Lower lobe of right lung (tissue), 2 donors: ENCODE data around the gene PLA2R1. TPM values are rescaled to one million over a fixed set of nuclear protein-coding genes. Genes with fewer than 3 reads are reported as not detected.

ENCODE experiments used
- ATAC-seq, 2 donors: fragments of 200-7000 bp; cut with Tn5 transposase; one replicate each; pipeline ENCODE4 v1.9.1; 2020 to 2022; ENCODE audit warnings: mild to moderate bottlenecking in 2 of 2, moderate library complexity in 2 of 2
- DNase-seq: peaks from one replicate; pipeline ENCODE4 v3.0.0-alpha.2; 2020
- H3K27ac ChIP-seq: fragments of 200-600 bp; one replicate; pipeline ENCODE4 v1.8.0; 2022
- H3K27me3 ChIP-seq: fragments of 200-600 bp; one replicate; pipeline ENCODE4 v1.8.0; 2022; ENCODE audit warnings: low read depth
- H3K36me3 ChIP-seq: fragments of 200-600 bp; one replicate; pipeline ENCODE4 v1.8.0; 2022; ENCODE audit warnings: mild to moderate bottlenecking
- H3K4me1 ChIP-seq: fragments of 200-600 bp; one replicate; pipeline ENCODE4 v1.8.0; 2022
- H3K4me3 ChIP-seq: fragments of 200-600 bp; one replicate; pipeline ENCODE4 v1.8.0; 2022; ENCODE audit warnings: mild to moderate bottlenecking
- H3K9me3 ChIP-seq: fragments of 200-600 bp; one replicate; pipeline ENCODE4 v1.8.0; 2022
- intact Hi-C: fragments of 100-400 bp; cut with DNase I; formaldehyde crosslinking; loops from one replicate; pipeline ENCODE4 v1.11.0; 2022
- total RNA-seq: library from RNA; stranded (reverse); fragmentation: NEBNext Ultra II Directional; extraction: Animal tissue kit (Norgen Biotek cat#: 25700); gene quantifications from one replicate; pipeline ENCODE4 v1.2.1, GENCODE V29; 2021
- TF ChIP-seq, protein P1 (sequence below): fragments of 200-600 bp; IDR thresholded peaks from one replicate; pipeline ENCODE4 v1.8.0; 2022; ENCODE audit warnings: antibody characterized with exemption, mild to moderate bottlenecking
- donor health status: DM: no; HTN: yes; CAD: no; lungs with severe emphysema.

Gene PLA2R1
- total RNA-seq, 1 donor from 2014 or later = 5.6 TPM

DNA sequence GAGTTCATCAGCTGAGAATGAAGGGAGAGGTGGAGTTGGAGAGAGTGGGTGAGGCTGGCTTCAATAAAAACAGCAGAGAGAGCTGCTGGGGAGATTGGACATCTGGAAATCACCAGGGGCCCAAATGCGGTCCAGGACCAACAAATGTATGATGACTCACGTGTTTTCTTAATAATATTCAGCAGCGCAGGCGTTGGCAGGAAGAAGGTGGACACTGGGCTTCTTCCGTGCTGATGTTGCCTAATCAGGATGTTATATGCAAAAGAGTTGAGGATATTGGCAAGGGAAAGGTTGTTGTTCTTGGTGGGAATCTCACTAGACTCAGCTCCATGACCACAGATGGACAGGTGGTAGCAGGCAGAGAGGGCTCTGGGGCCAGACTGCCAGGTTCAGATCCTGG, 12.8 kb upstream of the PLA2R1 start:
- no peak for DNase-seq
- no peaks in the 10 kb centered on the region for H3K36me3 ChIP-seq

DNA sequence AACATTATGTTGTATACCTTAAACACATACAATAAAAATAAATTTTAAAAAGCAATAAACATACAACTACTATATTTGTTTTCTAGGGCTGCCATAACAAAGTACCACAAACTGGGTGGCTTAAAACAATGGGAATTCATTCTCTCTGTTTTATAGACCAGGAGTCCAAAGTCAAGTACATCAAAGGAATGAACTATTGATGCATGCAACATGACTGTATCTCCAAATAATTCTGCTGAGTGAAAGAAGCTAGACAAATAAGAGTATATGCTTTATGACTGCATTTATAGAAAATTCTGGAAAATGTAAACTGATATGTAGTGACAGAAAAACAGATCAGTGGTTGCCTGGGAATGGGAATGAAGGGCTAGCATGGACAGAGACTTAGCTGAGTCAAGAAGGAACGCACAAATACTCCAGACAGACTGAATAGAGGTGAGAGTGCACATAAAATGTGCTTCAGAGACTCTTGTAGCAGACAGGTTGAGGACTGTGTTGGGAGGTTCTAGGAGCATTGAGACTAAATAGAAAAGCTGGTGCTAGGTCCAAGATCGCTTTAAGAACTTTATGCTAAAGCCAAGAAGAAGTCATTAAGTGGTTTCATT, 11.0 kb upstream of the PLA2R1 start:
- intact Hi-C loops = no loop called here
- Histone ChIP-seq H3K4me3 (no peak overlapping the region), H3K27ac (no peak overlapping the region), H3K27me3 (no peaks in the 10 kb centered on the region), H3K4me1 (no peaks in the 10 kb centered on the region), H3K36me3 (no peaks in the 10 kb centered on the region), H3K9me3 (no peaks in the 10 kb centered on the region)
- DNase-seq (no peak), ATAC-seq (peak in 1 of 2 donors; percentile 26)
- TF ChIP-seq, protein P1, sequence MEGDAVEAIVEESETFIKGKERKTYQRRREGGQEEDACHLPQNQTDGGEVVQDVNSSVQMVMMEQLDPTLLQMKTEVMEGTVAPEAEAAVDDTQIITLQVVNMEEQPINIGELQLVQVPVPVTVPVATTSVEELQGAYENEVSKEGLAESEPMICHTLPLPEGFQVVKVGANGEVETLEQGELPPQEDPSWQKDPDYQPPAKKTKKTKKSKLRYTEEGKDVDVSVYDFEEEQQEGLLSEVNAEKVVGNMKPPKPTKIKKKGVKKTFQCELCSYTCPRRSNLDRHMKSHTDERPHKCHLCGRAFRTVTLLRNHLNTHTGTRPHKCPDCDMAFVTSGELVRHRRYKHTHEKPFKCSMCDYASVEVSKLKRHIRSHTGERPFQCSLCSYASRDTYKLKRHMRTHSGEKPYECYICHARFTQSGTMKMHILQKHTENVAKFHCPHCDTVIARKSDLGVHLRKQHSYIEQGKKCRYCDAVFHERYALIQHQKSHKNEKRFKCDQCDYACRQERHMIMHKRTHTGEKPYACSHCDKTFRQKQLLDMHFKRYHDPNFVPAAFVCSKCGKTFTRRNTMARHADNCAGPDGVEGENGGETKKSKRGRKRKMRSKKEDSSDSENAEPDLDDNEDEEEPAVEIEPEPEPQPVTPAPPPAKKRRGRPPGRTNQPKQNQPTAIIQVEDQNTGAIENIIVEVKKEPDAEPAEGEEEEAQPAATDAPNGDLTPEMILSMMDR = no peak

More for the DNA sequence above, 12.8 kb upstream of the PLA2R1 start:
- no peaks in the 10 kb centered on the region for H3K27me3 ChIP-seq
- intact Hi-C loops = no loop called here
- no peak overlapping the region for H3K27ac ChIP-seq
- H3K9me3 ChIP-seq = no peaks in the 10 kb centered on the region
- ATAC-seq = no peak
- no peaks in the 10 kb centered on the region for H3K4me1 ChIP-seq
- H3K4me3 ChIP-seq = no peak overlapping the region
- TF ChIP-seq, protein P1 = no peak

DNA sequence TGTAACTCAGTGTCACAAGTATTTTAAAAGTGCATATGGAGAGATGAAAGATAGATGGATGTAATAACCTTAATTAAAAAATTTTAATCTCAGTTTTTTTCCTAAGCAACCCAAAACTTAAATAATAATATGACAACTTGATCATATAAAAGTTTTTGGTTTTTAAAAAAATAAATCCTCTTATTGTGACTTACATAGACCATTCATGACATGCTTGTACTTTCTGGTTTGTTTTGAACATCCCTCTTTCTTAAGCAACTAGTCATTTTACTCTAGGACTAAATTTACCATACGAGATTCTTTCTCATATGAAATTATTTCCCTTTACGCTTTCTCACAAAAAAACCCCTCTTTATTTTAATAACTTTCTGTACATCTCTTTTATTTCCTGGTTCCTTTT, 6.5 kb upstream of the PLA2R1 start:
- ATAC-seq = no peak
- Histone ChIP-seq H3K27ac (no peak overlapping the region), H3K4me1 (no peaks in the 10 kb centered on the region), H3K36me3 (no peaks in the 10 kb centered on the region), H3K27me3 (no peaks in the 10 kb centered on the region), H3K9me3 (no peaks in the 10 kb centered on the region), H3K4me3 (no peak overlapping the region)
- DNase-seq = no peak
- TF ChIP-seq, protein P1 = no peak
- intact Hi-C loops = no loop called here

DNA sequence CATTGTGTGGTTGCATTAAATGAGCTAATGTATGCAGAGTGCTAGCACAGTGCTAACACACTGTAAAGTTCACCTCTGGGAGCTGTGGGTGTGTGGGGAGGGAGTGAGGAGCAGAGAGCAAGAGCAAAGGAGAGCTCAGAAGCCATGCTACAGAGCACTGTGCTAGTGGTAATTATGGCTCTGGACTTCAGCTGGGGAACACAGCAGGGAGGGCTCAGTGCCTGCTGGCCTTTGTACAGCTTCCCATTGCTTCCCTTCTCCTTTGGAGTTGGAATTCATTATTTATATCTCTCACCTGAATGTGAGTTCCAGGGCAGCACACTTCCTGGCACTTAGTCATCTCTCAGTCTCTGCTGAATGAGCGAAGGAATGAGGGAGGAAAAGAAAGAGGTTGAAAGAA, 2.5 kb upstream of the PLA2R1 start:
- H3K4me3 ChIP-seq = no peak overlapping the region
- H3K27ac ChIP-seq = no peak overlapping the region
- TF ChIP-seq, protein P1 = no peak
- ATAC-seq (no peak), DNase-seq (no peak)
- H3K36me3 ChIP-seq = no peaks in the 10 kb centered on the region
- H3K9me3 ChIP-seq = no peaks in the 10 kb centered on the region
- peaks cover 14% of the 10 kb centered on the region for H3K4me1 ChIP-seq
- H3K27me3 ChIP-seq = peaks cover 27% of the 10 kb centered on the region
- intact Hi-C loops = no loop called here

DNA sequence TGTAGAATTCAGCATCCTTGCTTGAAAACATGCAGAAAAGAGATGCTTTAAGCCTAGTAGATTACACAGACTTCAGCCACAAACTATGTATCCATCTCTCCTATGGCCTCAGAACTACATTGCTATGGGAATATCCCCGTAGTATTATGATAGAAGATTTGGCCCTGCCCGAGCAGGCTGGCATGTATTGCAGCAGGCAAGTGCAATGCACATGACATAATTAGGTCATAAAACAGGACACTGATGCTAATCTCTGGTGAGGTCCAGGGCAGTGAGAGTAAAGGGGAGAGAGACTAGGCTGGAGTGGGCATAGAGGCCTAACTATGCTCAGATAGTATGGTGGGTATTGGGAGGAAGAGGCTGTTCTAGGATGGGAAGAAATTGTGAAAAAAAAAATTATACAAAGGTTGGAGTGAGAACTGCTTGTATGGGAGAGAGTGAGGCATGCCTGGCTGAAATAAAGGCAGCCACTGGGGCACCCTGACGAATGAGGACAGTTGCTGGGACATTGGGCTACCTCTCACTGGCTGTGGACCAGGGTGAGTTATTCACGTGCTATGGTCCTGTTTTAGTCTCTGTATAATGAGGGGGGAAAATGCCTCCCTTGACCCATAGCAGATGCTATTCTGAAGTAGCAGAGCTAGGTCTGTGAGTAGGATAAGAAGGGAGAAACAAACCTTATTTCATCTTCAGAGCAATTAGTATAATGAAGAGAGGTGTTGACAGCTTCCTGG, 1.6 kb upstream of the PLA2R1 start:
- intact Hi-C loops = no loop called here
- TF ChIP-seq, protein P1 = no peak
- ATAC-seq (no peak), DNase-seq (no peak)
- H3K4me1 ChIP-seq = peaks cover 14% of the 10 kb centered on the region
- no peak overlapping the region for H3K4me3 ChIP-seq
- no peaks in the 10 kb centered on the region for H3K9me3 ChIP-seq
- peaks cover 27% of the 10 kb centered on the region for H3K27me3 ChIP-seq
- no peaks in the 10 kb centered on the region for H3K36me3 ChIP-seq
- H3K27ac ChIP-seq = no peak overlapping the region
